PC-3 (cell line): Measurements from ENCODE around the gene KCTD5. TPM values are rescaled to one million over a fixed set of nuclear protein-coding genes. Genes with fewer than 3 reads are reported as not detected.

Source experiments
- ATAC-seq: fragments of 200-7000 bp; cut with Tn5 transposase; 2 replicates; pipeline ENCODE4 v1.9.1; 2020; ENCODE audit warnings: mild to moderate bottlenecking, moderate library complexity
- BruUV-seq: library from RNA; stranded (reverse); fragments of 400-500 nt; replicated peaks from 2 replicates; lab custom pipeline; 2021; lab: Mats Ljungman, UMichigan
- CTCF ChIA-PET: fragments of 300-600 bp; sonication (Branson Sonifier 250); formaldehyde crosslinking; loops from one replicate; lab custom pipeline; 2022; ENCODE audit warnings: antibody characterized with exemption; lab: Charles Lee
- POLR2A ChIA-PET: fragments of 300-600 bp; sonication (Branson Sonifier 250); formaldehyde crosslinking; loops from one replicate; lab custom pipeline; 2022; ENCODE audit warnings: antibody characterized with exemption; ENCODE audit not compliant: unreplicated experiment; lab: Charles Lee
- DNase-seq: peaks from one replicate; pipeline ENCODE4 v3.0.0-alpha.2; 2015
- H2AFZ ChIP-seq: fragments of 300-600 bp; sonication (generic); 2 replicates; pipeline ENCODE4 v1.6.0; 2016; ENCODE audit warnings: antibody characterized with exemption, low read length
- H3F3A ChIP-seq: fragments of 300-600 bp; sonication (generic); one replicate; pipeline ENCODE4 v1.6.0; 2017; ENCODE audit warnings: antibody characterized with exemption, low read length, control low read depth, mild to moderate bottlenecking; ENCODE audit not compliant: unreplicated experiment
- H3K27ac ChIP-seq: fragments of 300-600 bp; sonication (generic); 2 replicates; pipeline ENCODE4 v1.5.1; 2016; ENCODE audit warnings: mild to moderate bottlenecking, low read length
- H3K27me3 ChIP-seq: fragments of 300-600 bp; sonication (generic); 2 replicates; pipeline ENCODE4 v1.6.1; 2016; ENCODE audit warnings: low read length, mixed read lengths
- H3K36me3 ChIP-seq: fragments of 300-600 bp; sonication (generic); 2 replicates; pipeline ENCODE4 v1.6.1; 2016; ENCODE audit warnings: low read depth, mixed run types, low read length, mixed read lengths
- H3K4me1 ChIP-seq: fragments of 300-600 bp; sonication (generic); 2 replicates; pipeline ENCODE4 v1.5.1; 2016; ENCODE audit warnings: low read length; ENCODE audit not compliant: insufficient read depth
- H3K4me2 ChIP-seq: fragments of 300-600 bp; sonication (generic); 2 replicates; pipeline ENCODE4 v1.6.0; 2016; ENCODE audit warnings: low read length
- H3K4me3 ChIP-seq: fragments of 300-600 bp; sonication (generic); 2 replicates; pipeline ENCODE4 v1.5.1; 2016; ENCODE audit warnings: mild to moderate bottlenecking, low read length, mixed read lengths
- H3K79me2 ChIP-seq: fragments of 300-600 bp; sonication (generic); 2 replicates; pipeline ENCODE4 v1.6.1; 2017; ENCODE audit warnings: low read length, mixed read lengths
- H3K9ac ChIP-seq: fragments of 300-600 bp; sonication (generic); 2 replicates; pipeline ENCODE4 v1.6.0; 2016; ENCODE audit warnings: mild to moderate bottlenecking, low read length
- H3K9me2 ChIP-seq: fragments of 300-600 bp; sonication (generic); replicated peaks from 2 replicates; pipeline ENCODE4 v1.6.1; 2016; ENCODE audit warnings: mixed run types, low read length, mixed read lengths
- H3K9me3 ChIP-seq: fragments of 300-600 bp; sonication (generic); 2 replicates; pipeline ENCODE4 v1.6.1; 2016; ENCODE audit warnings: low read length, mixed read lengths
- H4K20me1 ChIP-seq: fragments of 300-600 bp; sonication (generic); 2 replicates; pipeline ENCODE4 v1.6.1; 2016; ENCODE audit warnings: low read length, mixed read lengths
- CTCF ChIP-seq: fragments of 300-600 bp; sonication (generic); conservative IDR thresholded peaks from 2 replicates; pipeline ENCODE4 v1.5.1; 2017; ENCODE audit warnings: antibody characterized with exemption, low read depth, mild to moderate bottlenecking, low read length
- EZH2 ChIP-seq: fragments of 300-600 bp; sonication (generic); IDR thresholded peaks from one replicate; pipeline ENCODE4 v1.6.1; 2017; ENCODE audit warnings: antibody characterized with exemption, mild to moderate bottlenecking, low read length; ENCODE audit not compliant: unreplicated experiment
- EZH2phosphoT487 ChIP-seq: fragments of 300-600 bp; sonication (generic); IDR thresholded peaks from 2 replicates; pipeline ENCODE4 v1.6.1; 2018; ENCODE audit warnings: mild to moderate bottlenecking, antibody characterized with exemption, low read length, borderline replicate concordance
- intact Hi-C: fragments of 100-400 bp; cut with micrococcal nuclease; formaldehyde crosslinking; loops from 2 replicates; pipeline ENCODE4 v1.9.0; 2023
- total RNA-seq: library from RNA; depleted of rRNA; stranded (reverse); fragments of >200 nt; gene quantifications from 2 replicates; pipeline ENCODE4 v1.2.3, GENCODE V29; 2014

The KCTD5 gene
- total RNA-seq, 1 experiment from 2014 or later = 52.2 TPM

- H3K4me3 ChIP-seq = no peak overlapping the region
- no peaks in the 10 kb centered on the region for H3K79me2 ChIP-seq
- no peak overlapping the region for H3K4me2 ChIP-seq
- H3K36me3 ChIP-seq = no peaks in the 10 kb centered on the region
- DNase-seq (no peak), ATAC-seq (no peak)
- TF ChIP-seq EZH2phosphoT487 (no peak), CTCF (no peak), EZH2 (no peak)
- H3K9ac ChIP-seq = no peak overlapping the region
- H3K9me2 ChIP-seq = no peaks in the 10 kb centered on the region
- no peak overlapping the region for H3K27ac ChIP-seq
- no peaks in the 10 kb centered on the region for H4K20me1 ChIP-seq
- POLR2A ChIA-PET = no interaction called here
- BruUV-seq = no TSS peak
- intact Hi-C loops = no loop called here
- H3K27me3 ChIP-seq = no peaks in the 10 kb centered on the region
- no peaks in the 10 kb centered on the region for H3K4me1 ChIP-seq
- CTCF ChIA-PET = no interaction called here
- H3F3A ChIP-seq = no peaks in the 10 kb centered on the region
- H2AFZ ChIP-seq = no peak overlapping the region
- H3K9me3 ChIP-seq = no peaks in the 10 kb centered on the region
Measured at GRCh38 chr16:2740476-2740875, 58.2 kb downstream of the KCTD5 start.

GRCh38 chr16:2741168-2741567 is 58.8 kb downstream of the KCTD5 start:
- ChIA-PET CTCF (no interaction called here), POLR2A (no interaction called here)
- H3K9me3 ChIP-seq = no peaks in the 10 kb centered on the region
- no peak for ATAC-seq
- DNase-seq = no peak
- H3K4me3 ChIP-seq = no peak overlapping the region
- no peaks in the 10 kb centered on the region for H3K4me1 ChIP-seq
- no peaks in the 10 kb centered on the region for H4K20me1 ChIP-seq
- H3K9ac ChIP-seq = no peak overlapping the region
- no peak overlapping the region for H3K27ac ChIP-seq
- no peak for TF ChIP-seq EZH2phosphoT487
- no peak for TF ChIP-seq CTCF
- no peak for TF ChIP-seq EZH2
- H3K4me2 ChIP-seq = no peak overlapping the region
- H2AFZ ChIP-seq = no peak overlapping the region
- H3K79me2 ChIP-seq = no peaks in the 10 kb centered on the region
- no peaks in the 10 kb centered on the region for H3K9me2 ChIP-seq
- no peaks in the 10 kb centered on the region for H3K36me3 ChIP-seq
- no peaks in the 10 kb centered on the region for H3K27me3 ChIP-seq
- intact Hi-C loops = no loop called here
- no TSS peak for BruUV-seq
- H3F3A ChIP-seq = no peaks in the 10 kb centered on the region

- intact Hi-C loops = no loop called here
- DNase-seq (no peak), ATAC-seq (no peak)
- no TSS peak for BruUV-seq
- Histone ChIP-seq H3K27me3 (no peaks in the 10 kb centered on the region), H3K9me2 (no peaks in the 10 kb centered on the region), H3K4me1 (no peaks in the 10 kb centered on the region), H3K36me3 (no peaks in the 10 kb centered on the region), H4K20me1 (no peaks in the 10 kb centered on the region), H3K4me2 (no peak overlapping the region), H3K27ac (no peak overlapping the region), H3K9ac (no peak overlapping the region), H3K9me3 (no peaks in the 10 kb centered on the region), H3F3A (no peaks in the 10 kb centered on the region), H3K79me2 (no peaks in the 10 kb centered on the region), H2AFZ (no peak overlapping the region), H3K4me3 (no peak overlapping the region)
- TF ChIP-seq EZH2phosphoT487 (no peak), CTCF (no peak), EZH2 (no peak)
- ChIA-PET POLR2A (no interaction called here), CTCF (no interaction called here)
Measured at GRCh38 chr16:2742323-2743006, 60.1 kb downstream of the KCTD5 start.
